ENCODE data around the gene TBX10. TPM values are rescaled to one million over a fixed set of nuclear protein-coding genes. Genes with fewer than 3 reads are reported as not detected.

TBX10 gene
- total RNA-seq, 2 experiments from 2014 or later = 2.4 to 5.3 TPM

DNA sequence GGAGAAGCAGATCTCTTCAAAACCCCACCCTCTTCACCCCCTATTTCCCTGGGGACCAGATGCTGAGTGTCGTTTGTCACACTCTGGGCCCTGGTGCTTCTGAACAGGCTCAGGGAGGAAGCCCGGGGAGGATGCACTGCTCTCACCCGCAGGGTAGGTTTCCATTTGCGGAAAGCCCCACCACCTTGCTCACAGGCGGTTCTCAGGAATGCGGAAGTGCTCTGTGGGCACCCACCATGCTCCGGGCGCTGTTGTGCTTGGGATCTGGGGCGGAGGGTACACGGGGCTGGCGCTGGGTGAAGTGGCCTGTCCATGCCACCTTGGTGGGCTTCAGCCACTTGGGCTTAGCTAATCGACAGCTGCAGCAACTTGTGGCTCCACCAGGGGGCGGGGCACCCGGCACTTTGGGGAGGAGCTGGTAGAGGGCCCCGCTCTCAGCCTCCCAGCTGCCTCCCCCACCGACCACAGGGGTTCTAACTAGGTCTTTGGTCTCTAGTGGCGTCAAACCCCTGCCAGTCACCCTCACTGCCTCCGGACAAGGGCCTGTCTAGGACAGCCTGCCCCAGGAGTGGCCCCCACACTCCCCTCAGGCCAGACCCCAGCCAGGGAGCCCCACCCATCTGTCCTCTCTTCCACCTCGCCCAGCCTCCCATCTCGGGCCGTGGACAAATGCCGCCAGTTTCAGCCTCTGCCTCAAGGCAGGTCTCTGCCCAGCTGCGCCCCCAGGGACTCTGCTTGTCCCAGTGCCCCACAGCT is 25.4 kb downstream of the TBX10 start:
- Histone ChIP-seq H3K79me2 (ENCODE audit: insufficient read depth, low read depth, low read length) (no peaks in the 10 kb centered on the region), H3K4me1 (ENCODE audit: insufficient read depth, low read length, poor library complexity, severe bottlenecking) (peaks cover 34% of the 10 kb centered on the region), H3K9me3 (ENCODE audit: low read length) (no peaks in the 10 kb centered on the region), H3K9me2 (ENCODE audit: insufficient read depth, low read length) (no peaks in the 10 kb centered on the region), H3K4me2 (ENCODE audit: low read length) (peak overlapping the region; percentile 78), H4K20me1 (ENCODE audit: insufficient read depth, low read length) (no peaks in the 10 kb centered on the region), H3K4me3 (ENCODE audit: low read depth, low read length, poor library complexity, severe bottlenecking) (peak overlapping the region; percentile 59), H3K27ac (ENCODE audit: low read depth, low read length, poor library complexity, severe bottlenecking) (peak overlapping the region; percentile 91), H2AFZ (ENCODE audit: low read length) (peak overlapping the region; percentile 31; the same call in 1 of the 2 replicates), H3K36me3 (ENCODE audit: insufficient read depth, low read length) (peaks cover 44% of the 10 kb centered on the region)
- intact Hi-C loops (cut with micrococcal nuclease; ENCODE audit: unreplicated experiment) = loop anchor here (1.0 kb wide), 1 partner anchor 42 kb away; no protein-coding TSS in a partner anchor
- peak; percentile 97 for DNase-seq (ENCODE audit: low spot score)
- no TSS peak for BruUV-seq (replicated peaks)
- ChIA-PET CTCF (ENCODE audit: unreplicated experiment) (interaction anchor here (0.5 to 1.3 kb wide), 4 partner anchors 16 to 867 kb away, joined by 3 to 7 read pairs (median 4); no protein-coding TSS in a partner anchor), POLR2A (interaction anchor here (0.7 to 1.2 kb wide), 3 partner anchors 14 to 53 kb away, joined by 3 to 4 read pairs (median 3); no protein-coding TSS in a partner anchor)
- TF ChIP-seq EZH2phosphoT487 (IDR thresholded peaks at IDR 0.05; ENCODE audit: borderline replicate concordance, low read depth, low read length) = no peak
- TF ChIP-seq, protein P1, sequence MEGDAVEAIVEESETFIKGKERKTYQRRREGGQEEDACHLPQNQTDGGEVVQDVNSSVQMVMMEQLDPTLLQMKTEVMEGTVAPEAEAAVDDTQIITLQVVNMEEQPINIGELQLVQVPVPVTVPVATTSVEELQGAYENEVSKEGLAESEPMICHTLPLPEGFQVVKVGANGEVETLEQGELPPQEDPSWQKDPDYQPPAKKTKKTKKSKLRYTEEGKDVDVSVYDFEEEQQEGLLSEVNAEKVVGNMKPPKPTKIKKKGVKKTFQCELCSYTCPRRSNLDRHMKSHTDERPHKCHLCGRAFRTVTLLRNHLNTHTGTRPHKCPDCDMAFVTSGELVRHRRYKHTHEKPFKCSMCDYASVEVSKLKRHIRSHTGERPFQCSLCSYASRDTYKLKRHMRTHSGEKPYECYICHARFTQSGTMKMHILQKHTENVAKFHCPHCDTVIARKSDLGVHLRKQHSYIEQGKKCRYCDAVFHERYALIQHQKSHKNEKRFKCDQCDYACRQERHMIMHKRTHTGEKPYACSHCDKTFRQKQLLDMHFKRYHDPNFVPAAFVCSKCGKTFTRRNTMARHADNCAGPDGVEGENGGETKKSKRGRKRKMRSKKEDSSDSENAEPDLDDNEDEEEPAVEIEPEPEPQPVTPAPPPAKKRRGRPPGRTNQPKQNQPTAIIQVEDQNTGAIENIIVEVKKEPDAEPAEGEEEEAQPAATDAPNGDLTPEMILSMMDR (conservative IDR thresholded peaks at IDR 0.05; ENCODE audit: low read length) = peak; percentile 76

DNA sequence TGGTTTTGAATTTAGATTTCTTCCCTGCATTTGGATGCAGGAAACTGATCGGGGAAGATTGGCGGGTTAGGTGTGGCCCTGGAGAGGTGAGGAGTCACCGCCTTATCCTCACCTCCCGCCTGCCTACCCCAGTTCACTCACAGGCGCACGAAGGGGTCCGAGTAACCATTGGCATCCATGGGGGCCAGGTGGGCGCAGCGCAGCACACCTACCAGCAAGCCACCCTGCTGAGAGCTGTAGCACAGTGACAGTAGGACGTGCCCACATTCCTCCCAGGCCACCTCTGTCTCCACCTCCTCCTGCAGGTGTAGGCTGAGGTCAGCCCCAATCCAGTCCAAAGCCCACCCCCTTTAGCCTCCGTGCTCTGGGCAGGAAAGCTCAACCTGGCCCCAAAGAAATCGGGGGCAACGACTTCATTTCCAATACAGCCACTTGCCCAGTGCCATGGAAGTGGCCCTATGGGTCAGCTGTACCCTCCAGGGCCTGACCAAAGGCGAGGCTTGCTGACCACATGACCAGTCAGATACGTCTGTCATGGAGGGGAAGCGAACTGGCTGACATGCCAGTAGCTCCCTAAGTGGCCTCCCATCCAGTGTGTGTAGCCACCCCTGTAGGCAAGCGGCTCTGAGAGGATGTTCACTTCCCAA is 26.1 kb downstream of the TBX10 start:
- Histone ChIP-seq H3K4me1 (ENCODE audit: insufficient read depth, low read length, poor library complexity, severe bottlenecking) (peaks cover 36% of the 10 kb centered on the region), H3K4me2 (ENCODE audit: low read length) (peak overlapping the region; percentile 78), H3K9me3 (ENCODE audit: low read length) (no peaks in the 10 kb centered on the region), H3K27ac (ENCODE audit: low read depth, low read length, poor library complexity, severe bottlenecking) (peak overlapping the region; percentile 91), H3K79me2 (ENCODE audit: insufficient read depth, low read depth, low read length) (peaks cover under 1% of the 10 kb centered on the region; the same call in 1 of the 2 replicates), H3K9me2 (ENCODE audit: insufficient read depth, low read length) (no peaks in the 10 kb centered on the region), H3K36me3 (ENCODE audit: insufficient read depth, low read length) (peaks cover 51% of the 10 kb centered on the region), H3K4me3 (ENCODE audit: low read depth, low read length, poor library complexity, severe bottlenecking) (peak overlapping the region; percentile 59), H4K20me1 (ENCODE audit: insufficient read depth, low read length) (no peaks in the 10 kb centered on the region), H2AFZ (ENCODE audit: low read length) (peak overlapping the region; percentile 31; the same call in 1 of the 2 replicates)
- no peak for DNase-seq (ENCODE audit: low spot score)
- POLR2A ChIA-PET = interaction anchor here (0.5 to 1.2 kb wide), 3 partner anchors 46 to 533 kb away, joined by 3 to 5 read pairs (median 3); no protein-coding TSS in a partner anchor
- BruUV-seq (replicated peaks) = no TSS peak
- CTCF ChIA-PET (ENCODE audit: unreplicated experiment) = interaction anchor here (0.5 to 1.3 kb wide), 2 partner anchors 29 to 866 kb away, joined by 4 to 7 read pairs; no protein-coding TSS in a partner anchor
- intact Hi-C loops (cut with micrococcal nuclease; ENCODE audit: unreplicated experiment) = no loop called here
- no peak for TF ChIP-seq EZH2phosphoT487 (IDR thresholded peaks at IDR 0.05; ENCODE audit: borderline replicate concordance, low read depth, low read length)
- TF ChIP-seq, protein P1 (conservative IDR thresholded peaks at IDR 0.05; ENCODE audit: low read length) = no peak

All from OCI-LY7 (cell line).